ENCODE data around the gene SLC39A7.

The SLC39A7 gene

GRCh38 chr6:33161354-33162331, 39.0 kb upstream of the SLC39A7 start:
- peak; percentile 90 for TF ChIP-seq CTCF (IDR thresholded peaks at IDR 0.05)

DNA sequence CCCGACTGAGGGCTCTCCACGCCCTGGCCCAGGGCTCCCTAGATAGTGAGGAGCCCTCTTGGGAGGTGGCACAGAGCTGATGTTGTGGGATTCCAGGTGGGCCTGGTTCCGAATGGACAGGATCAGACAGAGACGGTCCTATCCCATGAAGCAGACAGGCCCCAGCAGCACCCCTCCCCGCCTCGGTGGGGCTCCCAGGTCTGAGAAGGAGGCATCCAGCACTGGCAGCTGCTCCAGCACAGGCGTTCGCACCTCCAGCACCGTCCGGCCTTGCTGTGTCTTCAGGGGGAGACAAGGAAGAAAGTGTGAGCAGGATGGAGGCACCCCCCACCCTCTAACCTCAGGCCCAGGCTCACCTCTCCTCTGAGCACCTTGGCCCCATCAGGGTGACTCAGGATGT, 37.1 kb upstream of the SLC39A7 start:
- no peak for TF ChIP-seq CTCF (IDR thresholded peaks at IDR 0.05)

DNA sequence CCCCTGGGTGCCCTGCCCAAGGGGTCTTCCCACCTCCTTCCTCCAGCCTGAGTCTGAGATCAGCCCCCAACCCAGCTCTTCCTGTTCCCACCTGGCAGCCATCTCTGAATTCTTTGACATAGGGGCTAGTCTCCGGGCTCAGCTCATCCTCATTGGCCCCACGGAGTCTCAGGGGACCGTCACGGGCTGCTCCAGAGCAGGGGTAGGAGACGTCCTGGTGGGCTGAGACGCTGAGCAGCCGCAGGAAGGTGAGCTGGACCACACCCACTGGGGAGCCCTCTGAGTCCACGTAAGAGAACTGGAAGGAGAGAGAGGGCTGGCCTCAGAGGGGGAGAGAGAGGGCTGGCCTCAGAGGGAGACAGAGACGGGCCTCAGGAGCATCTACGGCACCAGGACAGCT, 36.5 kb upstream of the SLC39A7 start:
- no peak for TF ChIP-seq CTCF (IDR thresholded peaks at IDR 0.05)

DNA sequence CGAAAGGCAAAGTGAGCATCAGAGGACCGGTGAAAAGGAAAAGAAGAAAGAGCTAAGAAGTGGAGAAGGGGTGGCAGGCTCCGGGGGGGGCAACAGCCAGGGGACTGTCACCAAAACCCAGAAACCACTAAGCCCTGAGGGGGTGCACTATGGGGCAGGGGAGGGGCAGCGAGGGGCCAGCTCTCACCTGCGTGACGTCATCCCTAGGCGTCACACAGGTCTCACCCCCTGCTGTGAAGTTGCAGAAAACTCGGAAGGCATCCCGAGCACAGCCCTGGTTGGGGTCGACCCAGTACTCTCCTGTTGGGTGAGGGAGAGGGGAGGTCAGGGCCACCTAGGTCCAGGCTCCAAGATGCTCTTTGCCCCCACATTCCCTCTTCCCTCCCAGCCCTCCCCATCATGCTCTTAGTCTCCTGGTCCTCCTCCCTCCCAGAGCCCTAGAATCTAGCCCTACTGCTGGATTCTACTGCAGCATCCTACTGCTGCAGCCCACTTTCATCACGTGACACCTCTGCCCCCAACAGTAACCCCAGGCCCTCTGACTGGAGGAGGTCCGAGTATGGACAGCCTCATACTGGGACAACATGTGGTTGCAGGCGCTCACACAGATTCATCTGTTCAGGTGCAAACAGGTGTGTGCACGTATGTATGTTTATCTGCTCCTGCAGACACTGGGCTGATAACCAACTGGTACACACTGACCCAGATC, 35.8 kb upstream of the SLC39A7 start:
- no peak for TF ChIP-seq CTCF (IDR thresholded peaks at IDR 0.05)

- no peak for TF ChIP-seq CTCF (IDR thresholded peaks at IDR 0.05)
Measured at GRCh38 chr6:33165581-33166258, 34.9 kb upstream of the SLC39A7 start.

GRCh38 chr6:33166363-33166762, 34.3 kb upstream of the SLC39A7 start:
- TF ChIP-seq CTCF (IDR thresholded peaks at IDR 0.05), result no peak

DNA sequence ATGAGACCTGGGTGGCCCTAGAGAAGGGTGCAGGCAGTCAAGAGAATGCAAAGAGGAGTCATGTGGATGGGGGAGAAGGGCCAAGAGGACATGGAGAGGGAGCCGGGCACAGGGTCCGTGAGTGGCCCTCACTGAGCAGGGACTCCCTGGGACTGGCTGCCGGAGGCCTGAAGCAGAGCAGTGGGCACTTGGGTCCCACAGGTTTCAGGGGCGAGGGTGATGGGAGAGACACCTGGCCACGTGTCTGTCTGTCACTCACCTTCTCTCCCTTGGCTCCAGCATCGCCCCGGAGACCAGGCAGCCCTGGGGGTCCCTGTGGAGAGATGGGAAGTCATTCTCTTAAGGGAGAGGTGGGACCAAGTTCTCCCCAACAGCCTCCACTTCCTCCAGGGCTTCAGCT, 33.9 kb upstream of the SLC39A7 start:
- TF ChIP-seq CTCF (IDR thresholded peaks at IDR 0.05), result no peak
